ENCODE results near the gene KRT76.

The KRT76 gene

GRCh38 chr12:52813203-52813819 is 36.2 kb upstream of the KRT76 start:
- DNase-seq (ENCODE audit: low read depth): no peak

- no peak for DNase-seq (ENCODE audit: low read depth)
Measured at GRCh38 chr12:52812749-52813148, 35.6 kb upstream of the KRT76 start.

GRCh38 chr12:52812073-52812400 is 34.9 kb upstream of the KRT76 start:
- DNase-seq (ENCODE audit: low read depth): no peak

- no peak for DNase-seq (ENCODE audit: low read depth)
Measured at GRCh38 chr12:52811191-52812072, 34.3 kb upstream of the KRT76 start.

GRCh38 chr12:52810554-52810953 is 33.4 kb upstream of the KRT76 start:
- no peak for DNase-seq (ENCODE audit: low read depth)

- no peak for DNase-seq (ENCODE audit: low read depth)
Measured at GRCh38 chr12:52809166-52809565, 32.0 kb upstream of the KRT76 start.

- no peak for DNase-seq (ENCODE audit: low read depth)
Measured at GRCh38 chr12:52808573-52809160, 31.5 kb upstream of the KRT76 start.

- DNase-seq (ENCODE audit: low read depth): no peak
Measured at GRCh38 chr12:52807544-52808470, 30.7 kb upstream of the KRT76 start.

- no peak for DNase-seq (ENCODE audit: low read depth)
Measured at GRCh38 chr12:52806821-52807543, 29.8 kb upstream of the KRT76 start.

GRCh38 chr12:52806169-52806811 is 29.1 kb upstream of the KRT76 start:
- no peak for DNase-seq (ENCODE audit: low read depth)

- DNase-seq (ENCODE audit: low read depth): no peak
Measured at GRCh38 chr12:52805739-52806138, 28.6 kb upstream of the KRT76 start.

- no peak for DNase-seq (ENCODE audit: low read depth)
Measured at GRCh38 chr12:52805000-52805399, 27.9 kb upstream of the KRT76 start.

GRCh38 chr12:52802442-52802841 is 25.3 kb upstream of the KRT76 start:
- DNase-seq (ENCODE audit: low read depth): no peak

GRCh38 chr12:52801773-52802172 is 24.6 kb upstream of the KRT76 start:
- no peak for DNase-seq (ENCODE audit: low read depth)

GRCh38 chr12:52800259-52800917 is 23.2 kb upstream of the KRT76 start:
- no peak for DNase-seq (ENCODE audit: low read depth)

GRCh38 chr12:52799505-52800211 is 22.5 kb upstream of the KRT76 start:
- no peak for DNase-seq (ENCODE audit: low read depth)

- DNase-seq (ENCODE audit: low read depth): peak; percentile 27
Measured at GRCh38 chr12:52798671-52799504, 21.7 kb upstream of the KRT76 start.

GRCh38 chr12:52798003-52798670 is 21.0 kb upstream of the KRT76 start:
- DNase-seq (ENCODE audit: low read depth): no peak

Measured in iris pigment epithelial cell (primary cell).